Activated CD4-positive, CD25-positive, alpha-beta regulatory T cell treated with anti-CD3 and anti-CD28 coated beads, Interleukin-2, amount 50 U/mL, for 72 hours (primary cell): Measurements from ENCODE around the gene ACP2.

Source experiments
- DNase-seq: peaks from one replicate; pipeline ENCODE4 v3.0.0; 2021

The ACP2 gene

DNA sequence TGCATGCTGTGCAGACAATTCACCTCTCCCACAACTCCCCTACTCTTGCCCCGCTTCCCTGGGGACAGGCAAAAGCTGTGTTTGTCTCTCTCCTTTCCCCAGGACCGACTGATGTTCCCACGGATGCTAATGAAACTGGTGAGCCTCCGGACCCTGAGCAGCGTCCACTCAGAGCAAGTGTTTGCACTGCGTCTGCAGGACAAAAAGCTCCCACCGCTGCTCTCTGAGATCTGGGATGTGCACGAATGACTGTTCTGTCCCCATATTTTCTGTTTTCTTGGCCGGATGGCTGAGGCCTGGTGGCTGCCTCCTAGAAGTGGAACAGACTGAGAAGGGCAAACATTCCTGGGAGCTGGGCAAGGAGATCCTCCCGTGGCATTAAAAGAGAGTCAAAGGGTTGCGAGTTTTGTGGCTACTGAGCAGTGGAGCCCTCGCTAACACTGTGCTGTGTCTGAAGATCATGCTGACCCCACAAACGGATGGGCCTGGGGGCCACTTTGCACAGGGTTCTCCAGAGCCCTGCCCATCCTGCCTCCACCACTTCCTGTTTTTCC lies 19.9 kb upstream of the ACP2 start:
- no peak for DNase-seq

DNA sequence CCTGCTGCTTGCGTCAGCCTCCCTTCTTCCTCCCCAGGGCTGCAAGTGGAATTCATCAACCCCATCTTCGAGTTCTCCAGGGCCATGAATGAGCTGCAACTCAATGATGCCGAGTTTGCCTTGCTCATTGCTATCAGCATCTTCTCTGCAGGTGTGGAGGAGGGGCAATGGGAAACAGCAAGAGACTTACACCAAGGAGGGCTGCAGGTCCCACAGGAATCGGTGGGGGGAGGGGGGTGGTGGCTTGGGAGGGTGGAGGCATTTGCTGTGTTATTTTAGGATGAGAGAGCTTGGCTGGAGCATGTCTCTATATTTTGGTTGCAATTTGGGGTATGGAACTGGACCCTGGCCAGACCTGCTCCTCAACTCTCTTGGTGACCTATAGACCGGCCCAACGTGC lies 19.3 kb upstream of the ACP2 start:
- DNase-seq, result no peak

DNA sequence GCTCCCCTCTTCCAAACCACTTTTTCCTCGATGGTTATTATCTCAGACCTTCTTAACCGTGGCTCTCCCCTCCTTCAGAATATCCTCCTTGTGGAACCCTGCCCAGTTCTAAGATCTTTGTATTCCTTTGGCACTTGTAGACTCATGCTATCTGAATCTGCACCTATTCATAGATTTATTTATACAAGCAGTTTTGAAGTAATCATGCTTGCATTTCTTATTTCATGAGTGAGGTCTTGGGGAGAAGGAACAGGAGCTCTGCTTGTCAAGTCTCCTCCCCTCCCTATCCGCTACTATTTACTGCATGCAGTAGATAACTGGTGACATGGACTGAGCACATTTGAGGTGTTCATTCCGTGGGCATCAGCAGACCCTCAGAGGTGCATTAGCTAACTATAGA lies 15.9 kb upstream of the ACP2 start:
- DNase-seq, result no peak

DNA sequence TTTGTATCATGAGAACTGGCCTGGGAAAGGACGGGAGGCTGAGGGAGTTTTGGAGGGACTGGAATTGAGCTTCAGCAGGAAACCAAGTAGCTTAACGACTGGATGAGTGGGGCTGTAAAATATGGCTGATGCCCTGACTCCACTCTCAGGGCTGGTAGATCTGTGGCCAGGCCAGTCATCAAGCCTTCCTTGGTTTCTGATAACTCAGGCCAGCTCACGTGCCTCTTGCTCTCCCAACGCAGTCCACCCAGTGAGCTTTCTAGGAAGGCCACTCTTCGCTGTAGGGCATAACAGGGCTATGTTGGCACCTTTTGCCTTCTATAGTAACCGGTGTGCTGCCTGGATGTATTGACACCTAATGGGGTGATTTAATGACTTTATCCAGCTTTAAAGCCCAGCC lies 15.5 kb upstream of the ACP2 start:
- no peak for DNase-seq

DNA sequence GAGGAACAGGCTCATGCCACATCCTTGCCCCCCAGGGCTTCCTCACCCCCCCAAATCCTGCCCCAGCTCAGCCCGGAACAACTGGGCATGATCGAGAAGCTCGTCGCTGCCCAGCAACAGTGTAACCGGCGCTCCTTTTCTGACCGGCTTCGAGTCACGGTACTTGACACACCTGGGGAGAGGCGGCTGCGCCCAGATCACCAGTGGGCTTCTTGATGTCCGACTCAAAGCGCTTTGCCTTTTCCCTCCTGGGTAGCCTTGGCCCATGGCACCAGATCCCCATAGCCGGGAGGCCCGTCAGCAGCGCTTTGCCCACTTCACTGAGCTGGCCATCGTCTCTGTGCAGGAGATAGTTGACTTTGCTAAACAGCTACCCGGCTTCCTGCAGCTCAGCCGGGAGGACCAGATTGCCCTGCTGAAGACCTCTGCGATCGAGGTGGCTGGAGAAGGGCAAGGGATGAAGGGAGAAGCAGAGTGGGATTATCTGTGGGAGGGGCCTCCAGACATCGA lies 12.7 kb upstream of the ACP2 start:
- DNase-seq, result no peak

DNA sequence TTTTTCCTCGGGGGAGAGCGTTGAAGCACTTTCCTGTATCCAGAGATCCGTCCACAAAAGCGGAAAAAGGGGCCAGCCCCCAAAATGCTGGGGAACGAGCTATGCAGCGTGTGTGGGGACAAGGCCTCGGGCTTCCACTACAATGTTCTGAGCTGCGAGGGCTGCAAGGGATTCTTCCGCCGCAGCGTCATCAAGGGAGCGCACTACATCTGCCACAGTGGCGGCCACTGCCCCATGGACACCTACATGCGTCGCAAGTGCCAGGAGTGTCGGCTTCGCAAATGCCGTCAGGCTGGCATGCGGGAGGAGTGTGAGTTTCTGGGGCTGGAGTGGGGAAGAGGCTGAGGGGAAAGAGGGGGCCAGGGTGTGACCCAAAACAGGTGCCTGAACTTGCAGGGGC lies 11.8 kb upstream of the ACP2 start:
- no peak for DNase-seq

DNA sequence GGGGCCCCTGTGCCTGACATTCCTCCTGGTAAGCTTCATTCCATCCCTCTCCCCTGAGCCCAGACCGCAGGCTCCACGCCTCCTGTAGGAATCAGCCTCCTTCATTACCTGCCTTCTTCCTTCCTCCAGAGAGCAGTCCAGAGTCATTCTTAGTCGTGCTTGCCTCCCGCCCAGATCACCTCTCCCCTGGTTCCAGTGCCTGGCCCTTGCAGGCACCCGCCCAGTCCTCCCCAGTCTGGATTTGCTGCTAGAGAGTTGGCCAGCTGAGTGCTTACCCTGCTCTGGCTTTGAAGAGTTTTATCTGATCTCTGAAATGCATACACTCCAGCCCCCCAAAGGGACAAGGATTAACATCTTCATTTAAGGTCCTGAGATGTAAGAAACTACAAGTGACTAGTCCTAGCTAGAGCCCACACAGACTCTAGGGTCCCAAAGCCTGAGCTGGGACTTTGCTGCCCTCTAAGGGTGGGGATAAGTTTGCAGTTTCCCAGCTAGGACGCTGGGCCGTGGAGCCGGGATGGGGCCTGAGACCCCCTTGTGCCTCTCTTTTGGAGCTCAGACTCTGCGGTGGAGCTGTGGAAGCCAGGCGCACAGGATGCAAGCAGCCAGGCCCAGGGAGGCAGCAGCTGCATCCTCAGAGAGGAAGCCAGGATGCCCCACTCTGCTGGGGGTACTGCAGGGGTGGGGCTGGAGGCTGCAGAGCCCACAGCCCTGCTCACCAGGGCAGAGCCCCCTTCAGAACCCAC lies 10.8 kb upstream of the ACP2 start:
- DNase-seq, result no peak

DNA sequence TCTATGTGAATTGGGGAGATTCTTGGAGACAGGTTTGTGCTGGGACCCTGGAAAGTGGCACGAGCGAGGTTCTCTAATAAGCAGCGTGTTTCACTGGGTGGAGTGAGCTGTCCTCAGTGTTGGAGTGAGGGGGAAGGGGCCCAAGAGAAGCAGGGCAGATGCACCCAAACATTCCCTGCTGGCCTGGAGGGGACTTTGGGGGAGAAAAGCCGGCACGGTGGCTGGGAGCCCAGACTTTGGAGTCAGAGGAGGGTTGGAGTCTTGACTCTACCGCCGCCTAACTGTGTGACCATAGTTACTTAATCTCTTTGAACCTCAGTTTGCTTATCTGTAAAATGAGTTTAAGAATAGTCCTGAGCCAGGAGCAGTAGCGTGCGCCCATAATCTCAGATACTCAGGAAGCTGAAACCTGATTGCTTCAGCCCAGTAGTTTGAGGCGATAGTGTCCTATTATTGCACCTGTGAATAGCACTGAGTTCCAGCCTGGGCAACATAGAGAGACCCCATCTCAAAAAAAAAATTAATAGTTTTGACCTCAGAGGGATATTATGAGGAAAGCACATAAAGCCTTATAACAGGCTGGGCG lies 9.8 kb upstream of the ACP2 start:
- DNase-seq, result no peak

DNA sequence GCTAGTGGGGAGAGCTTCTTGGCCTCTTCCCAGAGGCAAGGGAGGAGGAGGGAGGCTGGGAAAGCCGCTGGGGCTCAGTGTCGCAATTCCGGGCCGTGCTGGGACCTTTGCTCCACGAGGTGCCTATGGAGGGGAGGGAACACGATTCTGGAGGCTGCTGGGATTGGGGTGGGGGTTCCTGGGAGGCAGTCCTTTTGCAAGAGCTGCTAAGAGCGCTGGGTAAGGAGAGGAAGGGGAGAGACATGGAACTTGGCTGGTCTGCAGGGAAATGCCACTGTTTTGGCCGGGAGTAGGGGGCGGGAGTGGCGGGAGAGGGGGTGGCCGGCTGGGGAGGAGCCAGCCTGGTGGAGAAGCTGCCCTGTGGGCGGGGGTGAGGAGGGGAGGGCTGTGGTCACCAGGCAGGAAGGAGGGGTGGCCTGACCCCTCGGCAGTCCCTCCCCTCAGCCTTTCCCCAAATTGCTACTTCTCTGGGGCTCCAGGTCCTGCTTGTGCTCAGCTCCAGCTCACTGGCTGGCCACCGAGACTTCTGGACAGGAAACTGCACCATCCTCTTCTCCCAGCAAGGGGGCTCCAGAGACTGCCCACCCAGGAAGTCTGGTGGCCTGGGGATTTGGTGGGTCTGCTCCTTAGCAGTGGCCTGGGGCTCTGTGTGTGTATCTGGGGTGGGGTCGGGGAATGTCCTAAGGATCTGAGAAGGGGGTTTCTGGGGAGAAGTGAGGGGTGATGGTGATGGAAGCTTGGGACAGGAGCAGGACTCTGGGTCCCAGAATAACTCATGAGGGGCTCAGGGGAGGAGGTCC lies 9.1 kb upstream of the ACP2 start, which contains the start of gene NR1H3:
Gene NR1H3 (plus strand): TSS at position 480 of the 800 bp plus-strand sequence. CDS start 1,221 bp downstream, outside the sequence.
- DNase-seq, result no peak

DNA sequence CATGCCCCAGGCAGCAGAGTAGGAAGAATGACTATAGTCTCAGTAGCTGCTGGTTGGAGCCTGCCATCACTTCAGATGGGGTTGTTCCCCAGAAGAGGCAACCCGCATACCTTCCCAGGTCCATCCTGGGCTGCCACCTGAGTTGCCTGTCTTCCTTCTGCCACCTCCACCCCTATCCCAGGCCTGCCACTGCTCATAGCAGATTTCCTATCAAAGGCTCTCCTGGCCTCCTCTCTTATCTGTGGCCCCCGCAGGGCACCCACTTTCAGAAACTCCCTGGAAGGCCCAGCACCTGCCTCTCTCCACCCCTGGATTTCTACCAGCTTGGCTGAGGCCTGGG lies 8.5 kb upstream of the ACP2 start:
- no peak for DNase-seq

DNA sequence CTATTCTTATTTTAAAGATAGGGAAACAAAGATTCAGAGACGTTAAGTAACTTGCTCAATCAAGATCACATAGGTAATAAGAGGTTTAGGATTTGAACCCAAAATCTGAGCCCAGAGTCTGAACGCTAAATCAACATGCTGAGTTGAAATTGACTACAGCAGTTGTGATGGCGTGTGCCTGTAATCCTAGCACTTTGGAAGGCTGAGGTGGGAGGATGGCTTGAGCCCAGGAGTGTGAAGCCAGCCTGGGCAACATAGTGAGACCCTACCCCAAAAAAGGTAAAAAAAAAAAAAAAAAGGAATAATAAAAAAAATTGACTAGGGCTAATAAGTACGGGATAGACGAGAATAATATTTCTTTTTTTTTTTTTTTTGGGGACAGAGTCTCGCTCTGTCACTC lies 7.8 kb upstream of the ACP2 start:
- no peak for DNase-seq

DNA sequence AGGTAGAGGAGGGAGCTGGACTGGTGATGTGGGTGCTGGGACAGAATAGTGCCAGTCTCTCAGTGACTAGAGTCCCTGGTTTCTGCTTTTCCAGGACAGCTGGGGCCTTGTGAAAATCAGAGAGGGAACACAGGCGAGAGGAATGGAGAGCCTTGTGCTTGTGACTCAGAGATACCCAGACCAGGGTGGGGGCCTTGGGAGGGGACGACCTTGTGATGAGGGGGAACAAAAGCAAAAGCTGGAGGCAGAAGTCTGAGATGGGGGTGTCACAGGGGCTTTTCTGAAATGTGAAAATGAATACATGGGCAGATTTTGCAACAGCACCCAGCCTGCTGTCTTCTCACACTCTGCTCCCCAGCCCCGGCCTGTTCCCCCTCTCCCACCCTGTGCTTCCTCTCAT lies 5.8 kb upstream of the ACP2 start:
- no peak for DNase-seq

DNA sequence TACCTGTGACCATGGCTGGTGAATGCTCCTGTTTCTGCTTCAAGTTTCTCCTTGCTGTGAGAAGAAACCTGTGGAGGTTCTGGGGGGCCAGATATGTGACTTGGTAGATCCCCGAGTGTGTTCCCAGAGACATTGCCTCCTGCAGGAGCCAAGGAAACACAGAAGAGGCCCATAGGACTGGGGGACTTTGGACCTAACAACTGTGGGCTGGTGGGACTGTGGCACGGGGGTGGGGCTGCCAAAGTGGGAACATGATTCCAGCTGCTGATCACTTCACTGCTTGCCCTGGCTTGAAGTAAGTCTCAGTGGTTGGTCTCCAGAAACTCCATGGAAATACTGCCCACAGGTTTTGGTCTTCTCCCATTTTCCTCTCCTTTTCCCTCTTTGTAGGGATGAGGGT lies 5.0 kb upstream of the ACP2 start:
- no peak for DNase-seq

DNA sequence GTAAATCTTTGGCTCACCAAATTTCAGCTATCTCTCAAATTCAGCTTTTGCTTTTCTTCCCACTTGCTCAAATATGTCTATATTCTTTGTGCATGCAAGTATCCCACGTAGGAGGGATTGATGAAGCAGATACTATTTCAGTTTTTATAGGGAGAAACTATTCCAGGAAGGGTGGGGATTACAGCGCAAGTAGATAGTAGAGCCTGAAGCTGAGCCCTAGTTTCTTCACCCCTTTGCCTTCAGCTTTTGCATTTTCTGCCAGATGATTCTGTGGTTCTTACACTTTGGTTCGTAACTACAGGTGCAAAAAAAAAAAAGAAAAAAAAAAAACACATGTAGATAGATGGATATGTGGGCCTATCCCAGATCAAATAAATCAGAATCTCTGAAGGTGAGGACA lies 3.1 kb upstream of the ACP2 start:
- no peak for DNase-seq

DNA sequence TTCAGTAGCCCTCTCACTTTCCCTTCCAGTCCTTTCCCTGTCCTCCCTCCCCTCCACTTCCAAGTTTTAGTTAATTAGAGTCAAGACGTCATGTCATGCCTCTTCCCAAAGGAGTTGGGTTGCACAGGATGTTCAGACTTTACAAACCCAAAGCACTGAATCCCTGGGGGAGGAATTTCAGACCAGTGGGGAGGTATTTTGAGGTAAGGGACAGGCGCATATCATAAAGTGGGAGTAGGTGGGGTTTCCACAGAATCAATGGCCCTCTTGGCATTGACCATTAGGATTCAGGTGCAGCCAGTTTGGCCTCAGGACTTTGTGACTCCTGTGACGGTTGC lies 733 bp upstream of the ACP2 start:
- no peak for DNase-seq

DNA sequence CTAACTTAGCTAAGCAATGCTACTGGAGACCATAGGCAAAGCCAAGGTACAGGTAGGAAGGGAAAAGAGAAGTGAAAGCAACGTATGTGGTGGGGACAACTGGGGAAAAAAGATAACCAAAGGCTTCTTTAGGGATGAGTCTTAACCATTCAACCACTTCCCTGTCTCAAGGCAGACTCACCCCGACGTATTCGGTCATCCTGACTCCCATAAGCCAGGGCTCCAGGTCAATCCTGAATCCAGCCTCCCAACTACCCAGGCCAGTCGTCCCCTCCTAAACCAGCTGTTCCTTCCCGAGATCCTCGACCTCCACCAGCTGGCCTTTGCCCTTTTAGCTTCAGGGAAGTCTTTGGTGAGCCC lies 330 bp downstream of the ACP2 start:
- no peak for DNase-seq

DNA sequence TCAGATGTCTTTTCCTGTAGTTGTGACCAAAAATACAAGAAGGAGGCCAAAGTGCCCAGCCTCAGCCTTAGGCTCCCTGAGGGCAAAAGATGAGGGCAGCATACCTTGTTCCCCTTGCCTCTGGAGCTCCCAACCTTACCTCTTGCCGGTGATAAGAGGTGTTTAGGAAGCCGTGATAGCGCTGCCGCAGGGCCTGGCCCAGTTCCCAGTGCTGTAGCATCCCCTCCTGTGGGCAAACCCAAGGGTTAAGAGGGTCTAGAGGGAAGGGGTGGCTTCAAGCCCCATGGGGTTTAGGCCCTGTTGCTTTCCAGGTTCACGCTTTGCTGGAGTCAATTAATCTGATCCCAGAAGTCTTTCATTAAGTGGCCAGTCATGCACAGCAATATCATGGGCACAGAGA lies 1.1 kb downstream of the ACP2 start:
- no peak for DNase-seq

DNA sequence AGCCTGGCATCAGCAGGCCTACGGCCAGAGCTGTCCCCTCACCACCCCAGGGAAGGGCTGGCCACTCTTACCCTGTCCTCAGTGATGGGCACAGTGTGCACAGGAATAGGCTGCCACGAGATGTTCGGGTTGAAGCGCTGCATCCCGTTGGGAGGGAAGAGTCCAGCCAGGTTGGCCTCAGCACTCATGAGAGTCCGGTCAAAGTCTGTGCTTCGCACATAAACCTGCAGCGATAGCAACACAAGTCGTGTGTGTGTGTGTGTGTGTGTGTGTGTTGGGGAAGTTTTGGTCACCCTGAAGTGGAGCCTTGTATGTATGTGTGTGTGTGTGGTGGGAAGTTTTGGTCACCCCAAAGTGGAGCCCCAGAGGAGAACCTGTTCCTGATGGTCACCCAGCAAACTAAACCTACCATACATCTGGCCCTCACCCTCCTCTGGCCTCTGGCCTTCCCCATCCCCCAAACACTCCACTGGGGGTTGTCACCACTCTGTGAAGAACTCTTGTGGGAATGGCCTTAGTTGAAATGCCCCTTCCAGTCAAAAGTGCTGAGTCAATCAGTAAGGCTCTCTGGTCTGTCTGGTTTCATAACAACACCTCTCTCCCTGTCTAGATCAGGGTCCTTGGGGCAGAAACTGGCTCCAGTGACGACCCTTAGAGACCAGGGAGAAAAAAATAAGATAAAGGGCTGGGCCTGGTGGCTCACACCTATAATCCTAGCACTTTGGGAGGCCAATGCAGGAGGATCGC lies 2.8 kb downstream of the ACP2 start:
- DNase-seq, result no peak

DNA sequence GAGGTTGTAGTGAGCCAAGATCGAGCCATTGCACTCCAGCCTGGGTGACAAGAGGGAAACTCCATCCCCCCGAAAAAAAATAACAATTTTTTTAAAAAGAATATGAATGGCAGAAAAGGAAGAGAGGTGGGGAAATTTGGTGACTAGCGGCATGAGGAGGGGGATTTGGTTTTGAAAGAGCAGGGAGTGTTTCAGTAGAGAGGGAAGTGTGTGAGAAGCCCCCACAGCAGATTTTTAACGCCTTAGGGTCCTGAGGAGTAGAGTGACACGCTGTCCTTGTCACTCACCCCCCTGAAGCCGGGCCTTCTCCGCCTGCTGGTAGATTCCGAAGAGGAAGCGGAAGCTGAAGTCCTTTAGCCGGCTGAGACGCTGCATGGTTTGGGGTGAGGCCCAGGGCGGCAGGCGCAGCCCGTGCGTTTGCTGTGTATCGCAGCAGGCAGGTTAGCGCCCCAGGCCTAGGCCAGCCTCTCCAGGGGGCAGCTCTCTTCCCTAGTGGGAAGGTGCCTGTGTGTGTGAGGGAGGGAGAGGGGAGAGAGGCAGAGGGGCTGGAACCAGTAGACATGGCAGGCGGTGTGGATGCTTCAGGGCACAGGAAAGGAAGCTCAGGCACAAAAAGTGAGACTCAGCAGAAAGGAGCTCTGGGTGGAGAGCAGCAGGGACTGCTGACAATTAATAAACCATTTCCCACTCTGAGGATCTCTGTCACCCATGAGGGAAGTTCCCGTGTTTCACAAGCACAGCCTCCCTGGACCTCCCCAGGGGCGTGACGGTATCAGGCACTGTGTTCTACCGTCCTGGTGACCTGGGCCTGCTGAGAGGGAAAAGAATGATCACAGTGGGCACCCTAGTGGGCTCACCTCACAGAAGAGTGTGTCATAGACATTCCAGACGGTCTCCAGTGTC lies 3.9 kb downstream of the ACP2 start:
- DNase-seq, result no peak

DNA sequence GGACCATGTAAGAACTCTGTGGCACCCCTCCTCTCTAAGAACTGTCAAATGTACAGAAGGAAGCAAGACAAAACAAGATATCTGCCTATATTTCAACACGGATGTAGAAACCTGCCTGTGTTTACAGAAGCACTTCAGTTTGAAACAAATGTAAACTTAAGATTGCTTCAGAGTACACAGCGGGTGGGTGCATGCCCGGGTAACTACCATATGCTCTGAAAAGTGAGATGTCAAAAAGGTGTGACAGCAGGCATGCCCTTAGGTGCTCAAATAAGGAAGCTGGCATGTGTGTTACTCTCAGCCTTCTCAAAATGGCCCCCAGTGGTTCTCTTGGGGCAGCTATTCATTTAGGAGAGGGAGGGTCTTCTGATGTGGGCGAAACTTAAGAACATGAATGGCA lies 5.2 kb downstream of the ACP2 start:
- DNase-seq, result no peak

DNA sequence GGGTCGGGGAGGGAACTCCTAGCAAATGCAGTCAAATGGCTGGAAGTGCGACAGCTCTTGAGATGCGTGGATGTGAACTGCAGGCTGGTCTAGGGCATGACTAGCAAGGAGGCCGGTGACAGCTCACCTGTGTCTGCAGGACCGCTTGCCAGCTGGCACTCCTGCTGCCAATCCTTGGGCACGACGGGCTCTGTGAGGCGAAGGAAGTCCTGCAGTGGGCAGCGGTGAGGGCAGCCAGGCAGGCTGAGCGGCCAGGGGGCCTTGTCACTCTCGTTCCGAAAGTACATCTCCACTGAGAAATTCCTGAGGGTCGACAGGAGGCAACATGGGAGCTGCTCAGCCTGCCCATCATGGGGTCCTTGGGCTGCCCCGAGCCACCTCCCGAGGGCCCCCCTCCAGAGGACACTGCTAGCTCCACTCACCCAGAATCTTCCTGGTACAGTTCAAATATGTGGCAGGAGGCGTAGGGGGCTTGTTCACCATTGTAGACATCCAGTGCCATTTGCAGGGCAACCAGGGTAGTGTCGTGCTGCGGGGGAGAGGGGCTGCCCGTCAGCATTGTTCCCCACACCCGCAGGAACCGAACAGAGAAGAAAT lies 5.9 kb downstream of the ACP2 start:
- no peak for DNase-seq

DNA sequence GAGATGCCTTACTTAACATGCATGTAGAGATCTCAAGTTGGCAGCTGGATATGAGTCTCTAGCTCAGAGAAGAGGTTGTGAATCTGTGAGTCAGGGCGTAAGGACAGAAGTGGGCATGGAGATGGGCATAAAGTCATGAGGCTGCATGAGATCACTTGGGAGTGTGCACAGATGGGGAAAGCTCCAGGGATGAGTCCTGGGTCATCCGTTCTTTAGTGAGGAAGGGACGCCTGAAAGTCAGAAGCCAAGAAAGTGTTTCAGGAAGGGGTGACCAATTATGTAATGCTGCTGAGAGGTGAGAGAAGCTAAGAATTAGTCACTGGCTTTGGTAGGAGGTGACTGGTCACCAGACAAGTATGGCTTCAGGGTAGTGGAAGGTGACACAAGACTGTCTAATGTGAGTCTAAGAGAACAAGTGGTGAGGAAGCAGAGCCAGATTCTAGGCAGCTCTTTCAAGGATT lies 6.7 kb downstream of the ACP2 start:
- DNase-seq, result no peak
